HG02973 (cell line): ENCODE results near the gene EFNA1.
"Not testable (repeated sequence)": the region's sequence is repeated elsewhere in the genome, so short reads cannot be mapped to it uniquely, and the experiment has no call there.

ENCODE experiments used
- ATAC-seq: cut with Tn5 transposase; IDR thresholded peaks from one replicate; pipeline ENCODE4 v1.9.1; 2021; ENCODE audit warnings: moderate library complexity; ENCODE audit not compliant: unreplicated experiment

The EFNA1 gene

DNA sequence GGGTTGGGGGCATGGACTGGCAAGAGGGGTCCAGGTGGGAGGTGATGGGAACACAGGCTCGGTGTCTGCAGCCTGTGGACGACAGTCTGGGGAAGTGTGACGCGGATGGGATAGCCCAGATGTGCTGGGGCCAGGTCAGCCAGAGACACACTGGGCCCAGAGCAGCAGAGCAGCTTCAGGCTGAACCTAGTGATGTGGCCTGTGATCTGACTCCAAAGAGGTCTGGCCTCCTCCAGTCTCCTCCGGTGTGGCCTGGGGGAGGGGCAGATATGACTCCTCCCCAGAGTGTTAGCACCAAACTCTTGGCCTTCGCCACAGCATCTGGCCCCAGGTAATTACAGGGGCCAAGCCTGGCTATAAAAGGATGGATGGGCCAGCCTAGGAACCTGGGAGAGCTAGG is 35.5 kb upstream of the EFNA1 start:
- no peak for ATAC-seq

- ATAC-seq = no peak
These were observed 35.0 kb upstream of the EFNA1 start for GRCh38 chr1:155092641-155093040.

GRCh38 chr1:155093911-155094621 is 33.6 kb upstream of the EFNA1 start:
- ATAC-seq = no peak

DNA sequence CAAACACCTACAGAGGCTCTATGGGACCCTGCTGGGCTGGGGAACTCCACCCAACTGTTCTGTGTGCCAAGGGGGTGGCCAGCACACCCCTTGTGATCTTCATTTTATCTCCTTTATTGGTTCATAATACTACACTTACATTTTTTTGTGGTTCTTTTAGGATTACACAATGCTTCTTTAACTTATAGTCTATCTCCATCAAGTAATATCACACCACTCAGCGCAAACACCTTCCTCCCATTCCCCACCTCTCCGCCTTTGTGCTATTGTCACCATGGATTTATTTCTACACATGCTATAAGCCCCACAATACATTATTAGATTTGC is 33.1 kb upstream of the EFNA1 start:
- no peak for ATAC-seq

DNA sequence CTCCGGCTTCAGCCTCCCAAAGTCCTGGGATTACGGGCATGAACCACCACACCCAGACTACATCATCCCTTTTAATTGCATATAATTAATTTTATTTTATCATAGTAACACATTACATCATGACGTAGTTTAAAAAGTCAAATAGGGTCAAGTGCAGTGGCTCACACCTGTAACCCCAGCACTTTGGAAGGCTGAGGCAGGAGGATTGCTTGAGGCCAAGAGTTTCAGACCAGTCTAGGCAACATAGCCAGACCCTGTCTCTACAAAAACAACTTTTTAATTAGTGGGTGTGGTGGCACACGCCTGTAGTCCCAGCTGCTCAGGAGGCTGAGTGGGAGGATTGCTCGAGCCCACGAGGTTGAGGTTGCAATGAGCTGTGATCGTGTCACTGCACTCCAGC is 28.3 kb upstream of the EFNA1 start:
- no peak for ATAC-seq

- no peak for ATAC-seq
These were observed 24.4 kb upstream of the EFNA1 start for GRCh38 chr1:155103325-155103724.

DNA sequence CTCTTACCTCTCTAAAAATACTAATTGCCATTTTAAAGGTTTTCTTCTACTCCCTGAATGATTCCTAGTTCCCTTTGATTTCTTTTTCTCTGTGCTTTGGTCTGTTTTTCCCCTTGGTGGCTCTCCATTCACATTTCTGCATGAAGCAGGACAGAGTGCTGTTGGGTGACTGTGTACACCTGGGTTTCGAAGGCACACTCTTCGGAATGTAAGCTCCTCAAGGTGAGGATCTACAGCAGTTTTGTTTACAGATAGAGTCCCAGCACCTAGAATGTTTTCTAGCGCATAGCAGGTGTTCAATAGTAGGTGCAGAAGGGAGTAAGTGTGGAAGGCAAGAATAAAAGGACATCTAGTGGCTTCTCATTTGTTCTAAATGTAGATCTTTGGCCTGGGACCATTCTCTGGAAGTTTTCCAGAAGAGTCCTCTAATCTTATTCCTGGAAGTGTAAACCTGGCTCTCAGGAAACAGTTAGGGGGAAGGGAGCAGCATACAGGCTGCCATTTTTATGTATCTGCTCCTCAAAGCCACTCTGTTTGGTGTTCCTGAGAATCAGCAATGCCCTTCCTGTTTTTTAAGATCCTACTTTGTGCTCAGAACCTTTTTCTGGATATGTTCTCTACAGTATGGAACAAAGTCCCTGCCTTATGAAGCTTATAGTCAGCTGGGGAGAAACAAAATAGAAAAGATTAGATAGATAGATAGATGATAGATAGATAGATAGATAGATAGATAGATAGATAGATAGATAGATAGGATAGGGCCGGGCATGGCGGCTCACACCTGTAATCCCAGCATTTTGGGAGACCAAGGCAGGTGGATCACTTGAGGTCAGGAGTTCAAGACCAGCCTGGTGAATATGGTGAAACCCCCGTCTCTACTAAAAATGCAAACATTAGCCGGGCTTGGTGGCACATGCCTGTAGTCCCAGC is 22.8 kb upstream of the EFNA1 start:
- ATAC-seq = no peak

GRCh38 chr1:155105604-155106011 is 22.1 kb upstream of the EFNA1 start:
- ATAC-seq = no peak

GRCh38 chr1:155106862-155107261 is 20.8 kb upstream of the EFNA1 start:
- no peak for ATAC-seq

GRCh38 chr1:155107309-155108264 is 20.1 kb upstream of the EFNA1 start:
- no peak for ATAC-seq

DNA sequence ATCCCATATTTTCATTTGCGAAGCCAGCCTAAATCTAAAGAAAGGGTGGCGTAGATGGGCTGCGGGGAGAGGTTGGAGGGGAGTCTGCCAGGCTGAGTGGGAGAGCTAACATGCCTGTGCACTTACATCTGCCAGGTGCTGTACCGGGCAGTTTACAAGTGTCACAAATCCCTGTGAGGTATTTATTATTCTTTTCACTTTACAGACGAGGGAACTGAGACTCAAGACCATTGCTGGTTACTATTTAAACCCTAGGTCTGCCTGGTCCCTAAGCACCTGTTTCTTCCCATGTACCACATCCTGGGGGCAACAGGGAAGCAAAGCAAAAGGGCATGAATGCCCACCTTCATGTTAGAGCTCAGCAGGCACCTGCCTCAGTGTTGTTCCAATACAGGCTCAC is 19.4 kb upstream of the EFNA1 start:
- no peak for ATAC-seq

DNA sequence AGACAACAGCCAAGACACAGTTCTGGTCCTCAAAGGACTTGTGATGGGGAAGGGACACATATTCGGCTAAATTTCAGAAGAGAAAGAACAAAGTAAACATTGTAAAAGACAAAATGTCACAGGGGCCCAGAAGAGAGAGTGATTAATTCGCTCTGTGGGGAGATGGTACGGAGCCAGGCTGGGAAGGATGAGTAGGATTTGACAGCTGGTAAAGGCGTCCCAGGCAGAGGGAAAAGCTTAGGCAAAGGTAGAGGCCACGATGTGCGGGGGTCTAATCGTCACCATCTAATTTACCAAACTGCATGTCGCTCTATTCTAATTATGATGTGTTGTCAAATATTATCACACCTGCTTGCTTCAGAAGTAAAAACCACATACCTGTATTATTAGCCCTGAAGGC is 17.3 kb upstream of the EFNA1 start:
- no peak for ATAC-seq

GRCh38 chr1:155110826-155111225 is 16.9 kb upstream of the EFNA1 start:
- ATAC-seq = no peak

DNA sequence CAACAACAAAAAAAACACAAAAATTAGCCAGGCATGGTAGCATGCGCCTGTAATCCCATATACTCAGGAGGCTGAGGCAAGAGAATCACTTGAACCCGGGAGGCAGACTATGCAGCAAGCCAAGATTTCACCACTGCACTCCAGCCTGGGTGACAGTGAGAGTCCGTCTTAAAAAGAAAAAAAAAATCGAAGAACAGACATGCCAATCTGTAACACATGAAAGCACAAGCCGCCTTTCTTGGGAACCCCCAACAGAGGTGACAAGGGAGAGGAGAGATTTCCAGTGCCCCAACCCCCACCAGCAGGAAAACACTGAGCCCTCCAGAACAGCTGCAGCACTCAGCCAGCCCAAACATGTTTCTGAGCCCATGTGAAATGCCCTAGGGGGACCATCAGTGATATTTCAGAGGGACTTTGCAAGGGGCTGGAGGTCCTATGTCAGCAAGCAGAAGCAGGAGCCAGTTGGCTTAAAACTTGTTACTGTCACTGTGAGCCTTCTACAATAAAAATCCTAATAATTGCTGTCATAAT is 14.2 kb upstream of the EFNA1 start:
- no peak for ATAC-seq

GRCh38 chr1:155116113-155116764 is 11.4 kb upstream of the EFNA1 start:
- no peak for ATAC-seq

DNA sequence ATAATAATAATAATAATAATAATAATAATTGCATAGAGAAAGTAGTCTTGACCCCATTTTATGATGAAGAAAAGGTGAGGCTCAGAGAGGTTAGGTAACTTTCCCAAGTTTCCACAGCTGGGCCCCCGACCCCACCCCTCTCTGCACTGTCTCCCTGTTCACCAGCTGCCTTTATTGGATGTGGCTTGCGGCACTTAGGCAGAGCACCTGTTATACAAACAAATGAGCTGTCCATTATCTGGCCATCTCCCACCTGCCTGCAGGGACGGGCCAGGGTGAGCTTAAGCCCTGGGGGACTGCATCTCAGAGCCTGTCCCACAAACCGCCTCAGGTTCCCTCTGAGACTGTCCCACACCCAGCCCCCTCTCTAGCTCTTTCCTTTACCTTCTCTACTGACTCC is 10.1 kb upstream of the EFNA1 start:
- ATAC-seq = no peak

- ATAC-seq = not testable (repeated sequence)
These were observed 9.6 kb upstream of the EFNA1 start for GRCh38 chr1:155118090-155118489.

GRCh38 chr1:155120253-155120652 is 7.4 kb upstream of the EFNA1 start:
- ATAC-seq = no peak

DNA sequence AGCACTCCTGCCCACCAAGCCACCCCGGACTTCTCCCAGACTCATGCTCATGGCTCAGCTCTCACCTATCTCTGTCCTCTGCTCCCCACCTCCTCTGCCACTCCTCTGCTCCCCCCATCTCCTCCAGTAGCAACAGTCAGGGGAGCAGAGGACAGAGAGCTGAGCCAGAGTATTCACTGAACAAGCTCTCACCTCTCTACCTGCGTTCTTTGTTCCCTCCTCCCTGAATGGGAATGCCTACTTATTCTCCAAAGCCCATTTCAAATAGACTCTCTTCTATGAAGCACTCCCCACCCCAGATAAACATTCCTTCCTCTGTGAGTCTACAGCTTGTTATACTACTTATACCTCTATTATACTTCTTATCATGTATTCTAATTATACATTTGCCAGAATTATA is 6.4 kb upstream of the EFNA1 start:
- ATAC-seq = no peak

GRCh38 chr1:155122308-155122707 is 5.4 kb upstream of the EFNA1 start:
- no peak for ATAC-seq

GRCh38 chr1:155123801-155124200 is 3.9 kb upstream of the EFNA1 start:
- ATAC-seq = no peak
